Breast epithelium (tissue), 3 donors: ENCODE results near the gene EFCAB5.

Experiments
- CTCF ChIP-seq, 3 donors: fragments of 450-650 bp; IDR thresholded peaks; one replicate each; pipeline ENCODE4 v1.5.1; 2016 to 2017; ENCODE audit warnings: antibody characterized with exemption in 3 of 3, mild to moderate bottlenecking in 3 of 3, moderate library complexity in 3 of 3
- POLR2A ChIP-seq: fragments of 450-650 bp; IDR thresholded peaks from one replicate; pipeline ENCODE4 v1.6.1; 2016; ENCODE audit warnings: antibody characterized with exemption, mild to moderate bottlenecking, moderate library complexity
- POLR2AphosphoS5 ChIP-seq, 3 donors: sonication (generic); formaldehyde crosslinking; IDR thresholded peaks; one replicate each; pipeline ENCODE4 v1.6.1; 2017; ENCODE audit warnings: antibody characterized with exemption in 3 of 3

- no peak for TF ChIP-seq CTCF (IDR thresholded peaks at IDR 0.05)
- no peak for TF ChIP-seq POLR2AphosphoS5 (IDR thresholded peaks at IDR 0.05)
- TF ChIP-seq POLR2A = no peak
Observed at GRCh38 chr17:30151471-30151870, 210.0 kb downstream of the EFCAB5 start.
